HG02938 (cell line): Measurements from ENCODE around the gene MTX1.

Experiments
- ATAC-seq: cut with Tn5 transposase; IDR thresholded peaks from one replicate; pipeline ENCODE4 v1.9.1; 2021; ENCODE audit warnings: mild to moderate bottlenecking, moderate library complexity; ENCODE audit not compliant: unreplicated experiment

MTX1 gene

DNA sequence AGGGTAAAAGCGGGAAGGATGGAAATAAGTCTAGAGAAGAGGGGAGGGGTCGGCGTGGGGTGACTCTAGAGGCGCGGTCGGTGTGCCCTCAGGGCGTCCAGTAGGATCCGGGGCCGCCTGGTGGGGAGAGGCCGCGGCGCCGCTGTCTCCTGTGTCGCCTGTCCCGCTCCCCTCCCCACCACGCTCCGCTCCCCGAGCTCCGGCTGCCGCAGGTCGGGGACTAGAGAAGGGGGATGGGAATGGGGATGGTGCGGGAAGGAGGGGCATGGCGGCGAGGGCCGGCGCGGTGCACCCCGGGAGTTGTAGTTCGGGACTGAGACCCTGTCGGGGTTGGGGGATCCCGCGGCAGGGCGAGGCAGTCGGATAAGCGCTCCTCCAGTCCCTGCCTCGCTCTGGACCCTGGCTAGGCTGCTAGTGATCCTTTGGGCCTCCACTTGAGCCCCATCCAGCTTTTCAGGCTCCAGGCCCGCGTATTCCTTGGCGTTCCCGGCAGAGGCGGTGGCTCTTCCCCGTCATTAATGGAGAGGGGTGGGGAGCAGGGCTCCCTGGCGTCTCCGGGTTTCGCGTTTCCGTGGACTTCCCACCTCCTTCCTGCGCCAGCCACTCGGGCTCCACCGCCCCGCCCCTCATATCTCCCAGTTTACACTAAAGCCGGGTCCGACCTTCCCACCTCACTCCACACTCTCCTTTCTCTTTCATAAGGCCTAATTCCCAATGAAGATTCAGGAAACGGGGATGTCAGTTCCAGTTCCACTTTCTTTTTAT lies 46.9 kb downstream of the MTX1 start, which contains the start of gene ENTREP3:
Gene ENTREP3 (minus strand): TSS at position 241 of the 765 bp plus-strand sequence. CDS start 606 bp downstream, outside the sequence.
- peak; percentile 58 for ATAC-seq

DNA sequence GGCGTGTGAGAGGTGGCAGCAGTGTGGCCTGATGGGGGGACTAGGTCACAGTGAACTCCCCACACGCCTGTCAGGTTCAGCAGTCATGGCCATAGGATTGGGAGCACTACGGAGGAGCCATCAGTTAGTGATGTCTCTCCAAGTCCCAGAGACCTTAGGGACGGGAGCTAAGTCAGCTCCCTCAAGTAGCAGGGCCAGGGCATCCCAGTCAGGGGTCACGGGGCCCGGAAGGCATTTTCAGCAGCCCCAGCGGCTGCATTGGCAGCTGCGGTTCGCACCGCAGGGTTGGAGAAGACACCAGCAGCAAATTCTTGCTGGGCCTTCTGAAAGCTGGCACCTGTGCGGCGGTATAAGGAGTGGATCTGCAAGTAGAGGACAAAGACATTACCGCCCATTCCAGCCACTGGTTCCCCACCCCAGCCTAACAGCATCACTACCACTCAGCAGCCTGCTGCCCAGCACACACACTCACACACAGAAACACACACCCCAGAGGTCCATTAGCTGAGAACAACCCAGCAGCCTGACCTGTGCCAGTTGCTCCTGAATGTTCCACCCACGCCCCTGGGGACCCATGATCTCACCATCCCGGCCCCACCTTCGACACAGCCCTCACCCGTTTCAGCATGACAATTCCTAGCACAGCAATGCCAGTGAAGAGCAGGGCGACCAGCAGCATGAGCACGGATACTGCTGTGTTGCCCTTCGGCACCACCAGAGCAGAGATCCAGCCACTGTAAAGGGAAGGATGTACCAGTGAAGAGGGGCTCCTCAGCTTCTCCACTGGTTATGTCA lies 47.8 kb downstream of the MTX1 start:
- ATAC-seq = no peak

DNA sequence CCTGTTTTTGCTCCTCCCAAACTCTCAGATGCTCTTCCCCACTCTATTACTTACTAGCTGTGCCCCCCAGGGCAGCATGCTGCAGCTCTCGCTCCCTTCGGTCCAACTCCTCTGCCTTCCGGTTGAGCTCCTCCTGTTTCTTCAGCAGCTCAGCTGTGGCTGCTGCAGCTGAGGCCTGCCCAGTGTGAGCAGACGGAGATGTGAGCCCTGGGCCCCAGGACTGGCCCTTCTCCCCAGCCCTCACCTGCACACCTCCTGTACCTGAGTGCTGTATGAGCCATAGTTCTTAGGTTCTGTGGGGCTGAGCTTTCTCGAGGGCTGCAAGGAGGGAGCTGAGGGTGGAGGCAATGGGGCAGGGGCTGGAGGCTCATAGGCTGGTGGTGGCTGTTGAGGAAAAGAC lies 51.8 kb downstream of the MTX1 start:
- ATAC-seq = no peak

DNA sequence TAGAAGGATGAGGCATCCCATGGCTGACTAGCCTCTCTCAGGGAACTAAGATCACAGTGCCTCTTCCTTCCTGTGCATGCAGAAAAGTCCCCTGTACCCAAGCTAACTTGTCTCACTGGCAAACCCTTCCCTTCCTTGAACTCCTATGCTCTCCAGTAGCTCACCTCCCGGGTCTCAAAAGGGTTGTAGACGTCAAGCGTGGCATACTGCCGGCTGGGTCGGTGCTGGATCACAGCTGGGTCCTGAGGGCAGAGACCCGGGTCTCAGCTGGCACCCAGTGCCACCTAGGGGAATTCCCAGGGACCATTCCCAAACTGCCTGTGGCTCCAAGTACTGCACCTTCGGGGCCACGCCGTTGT lies 53.0 kb downstream of the MTX1 start:
- ATAC-seq = peak; percentile 20

DNA sequence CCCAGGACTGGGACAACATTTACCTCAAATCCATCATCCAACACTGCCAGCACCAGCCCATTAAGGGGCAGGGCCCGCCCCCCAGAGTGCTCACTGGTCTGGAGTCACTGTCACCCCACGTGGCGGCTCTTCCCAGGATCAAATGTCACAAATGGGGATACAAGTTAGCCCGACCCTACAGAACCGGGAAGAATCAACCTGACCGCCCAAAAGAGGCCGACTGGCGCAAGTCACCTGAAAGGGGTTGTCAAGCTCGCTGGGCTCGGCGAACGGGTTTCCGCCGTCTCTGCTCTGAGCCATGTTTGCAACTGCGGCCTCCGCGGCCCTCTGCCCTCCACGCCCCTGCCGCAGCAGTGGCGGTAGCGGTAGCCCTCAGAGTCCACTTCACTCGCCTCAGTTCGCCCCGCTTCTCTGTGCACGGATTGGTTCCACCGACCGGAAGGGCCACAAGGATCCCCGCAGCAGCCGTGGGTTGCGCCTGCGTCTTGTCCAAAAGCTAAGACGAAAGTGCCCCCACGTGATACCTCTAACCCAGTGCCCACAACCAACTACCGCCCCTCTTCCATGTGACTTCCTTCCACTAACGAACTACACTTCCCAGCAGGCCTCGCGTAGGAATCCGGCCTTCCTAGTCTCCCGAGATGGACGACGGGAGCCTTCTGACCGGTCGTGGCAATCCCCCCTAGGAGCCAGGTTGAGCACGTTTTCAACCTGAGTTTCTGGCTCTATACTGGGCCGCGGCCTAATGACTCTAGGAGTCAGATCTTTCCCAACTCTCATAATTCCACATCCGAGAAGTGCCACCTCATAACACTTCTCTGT lies 53.6 kb downstream of the MTX1 start, which contains the start of gene SCAMP3:
Gene SCAMP3 (minus strand): TSS at position 509 of the 822 bp plus-strand sequence. CDS start 209 bp downstream, at position 300.
- ATAC-seq = peak; percentile 92

DNA sequence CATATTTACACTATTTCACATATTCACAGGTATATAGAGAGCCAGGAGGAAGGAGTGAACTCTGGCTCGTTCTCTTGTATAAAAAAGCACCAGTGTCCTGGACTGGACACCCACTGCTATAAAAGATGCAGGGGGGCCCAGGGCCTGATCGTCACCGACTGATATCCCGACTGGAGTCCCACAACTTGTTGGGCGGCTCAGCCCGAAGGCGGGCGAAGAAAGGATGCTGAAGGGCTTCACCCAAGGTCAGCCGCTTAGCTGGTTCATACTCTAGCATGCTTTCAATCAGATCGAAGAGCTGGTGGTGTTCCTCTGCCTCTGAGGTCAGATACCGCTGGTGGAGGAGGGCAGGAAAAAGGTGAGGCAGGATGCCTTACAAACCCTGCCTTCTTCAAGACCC lies 54.6 kb downstream of the MTX1 start:
- no peak for ATAC-seq
